ENCODE data around the gene PITPNM2.

Gene PITPNM2

DNA sequence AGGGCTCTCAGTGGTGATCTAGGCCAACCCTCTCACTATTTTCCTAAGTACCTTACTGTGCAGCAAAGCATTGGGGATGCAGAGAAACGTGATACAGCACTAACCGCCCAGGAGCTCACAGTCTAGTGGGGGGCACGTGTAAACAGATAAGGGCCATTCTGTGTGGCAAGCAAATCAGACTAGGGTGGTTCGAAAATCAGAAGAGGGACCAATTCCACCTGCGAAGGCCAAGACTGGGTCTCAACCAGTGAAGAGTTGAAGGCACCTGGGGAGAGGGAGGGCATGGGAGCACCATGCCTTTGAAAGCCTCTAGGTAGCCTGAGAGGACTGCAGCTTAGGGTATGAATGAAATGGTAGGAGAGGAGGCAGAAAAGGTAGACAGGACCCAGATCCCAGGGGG lies 2.2 kb downstream of the PITPNM2 start:
- DNase-seq (ENCODE audit: low read depth), result no peak
- TF ChIP-seq, protein P1, sequence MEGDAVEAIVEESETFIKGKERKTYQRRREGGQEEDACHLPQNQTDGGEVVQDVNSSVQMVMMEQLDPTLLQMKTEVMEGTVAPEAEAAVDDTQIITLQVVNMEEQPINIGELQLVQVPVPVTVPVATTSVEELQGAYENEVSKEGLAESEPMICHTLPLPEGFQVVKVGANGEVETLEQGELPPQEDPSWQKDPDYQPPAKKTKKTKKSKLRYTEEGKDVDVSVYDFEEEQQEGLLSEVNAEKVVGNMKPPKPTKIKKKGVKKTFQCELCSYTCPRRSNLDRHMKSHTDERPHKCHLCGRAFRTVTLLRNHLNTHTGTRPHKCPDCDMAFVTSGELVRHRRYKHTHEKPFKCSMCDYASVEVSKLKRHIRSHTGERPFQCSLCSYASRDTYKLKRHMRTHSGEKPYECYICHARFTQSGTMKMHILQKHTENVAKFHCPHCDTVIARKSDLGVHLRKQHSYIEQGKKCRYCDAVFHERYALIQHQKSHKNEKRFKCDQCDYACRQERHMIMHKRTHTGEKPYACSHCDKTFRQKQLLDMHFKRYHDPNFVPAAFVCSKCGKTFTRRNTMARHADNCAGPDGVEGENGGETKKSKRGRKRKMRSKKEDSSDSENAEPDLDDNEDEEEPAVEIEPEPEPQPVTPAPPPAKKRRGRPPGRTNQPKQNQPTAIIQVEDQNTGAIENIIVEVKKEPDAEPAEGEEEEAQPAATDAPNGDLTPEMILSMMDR (conservative IDR thresholded peaks at IDR 0.05; ENCODE audit: control insufficient read depth, insufficient read depth, low read depth, low read length), result no peak
- no peak overlapping the region for H3K4me3 ChIP-seq (ENCODE audit: control insufficient read depth, low read depth, low read length)

DNA sequence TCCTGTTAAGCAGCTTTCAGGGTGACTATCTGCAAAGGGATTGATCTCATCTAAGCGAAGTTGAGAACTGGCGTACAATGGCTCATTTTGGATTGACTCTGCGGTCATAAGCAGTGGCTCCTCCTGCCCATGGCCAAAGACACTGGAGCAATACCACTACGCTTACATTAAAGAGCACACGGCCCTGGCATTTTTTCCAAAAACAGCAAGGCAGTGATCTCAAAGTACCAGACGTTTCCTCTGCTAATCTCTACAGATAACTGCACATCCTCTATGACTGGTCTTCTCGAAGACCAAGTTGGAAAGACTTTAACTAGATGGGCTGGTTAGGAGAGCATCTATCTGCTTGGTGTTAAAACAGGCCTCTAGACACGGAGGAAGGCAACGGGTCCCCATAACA lies 2.7 kb downstream of the PITPNM2 start:
- TF ChIP-seq, protein P1 (conservative IDR thresholded peaks at IDR 0.05; ENCODE audit: control insufficient read depth, insufficient read depth, low read depth, low read length), result no peak
- DNase-seq (ENCODE audit: low read depth), result no peak
- H3K4me3 ChIP-seq (ENCODE audit: control insufficient read depth, low read depth, low read length), result no peak overlapping the region

DNA sequence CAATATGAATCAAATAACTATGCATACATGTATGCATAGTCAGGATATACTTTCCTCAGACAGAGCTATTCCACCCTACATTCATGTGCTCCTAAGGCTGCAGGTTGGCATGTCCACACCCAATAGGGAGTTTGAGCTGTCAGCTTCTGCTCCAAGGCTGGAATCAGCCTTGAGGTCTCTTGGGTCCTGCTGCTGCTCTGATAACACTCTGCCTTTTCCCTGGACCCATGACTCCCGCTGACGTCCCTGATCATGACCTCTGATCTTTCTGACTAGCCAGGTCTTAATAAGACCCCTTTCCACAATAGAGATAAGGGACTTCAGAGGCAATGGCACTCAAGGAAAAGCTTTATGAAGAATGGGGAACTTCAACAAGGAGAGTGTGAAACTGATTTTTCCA lies 5.7 kb downstream of the PITPNM2 start:
- H3K4me3 ChIP-seq (ENCODE audit: control insufficient read depth, low read depth, low read length), result no peak overlapping the region
- no peak for DNase-seq (ENCODE audit: low read depth)
- TF ChIP-seq, protein P1 (conservative IDR thresholded peaks at IDR 0.05; ENCODE audit: control insufficient read depth, insufficient read depth, low read depth, low read length), result no peak

DNA sequence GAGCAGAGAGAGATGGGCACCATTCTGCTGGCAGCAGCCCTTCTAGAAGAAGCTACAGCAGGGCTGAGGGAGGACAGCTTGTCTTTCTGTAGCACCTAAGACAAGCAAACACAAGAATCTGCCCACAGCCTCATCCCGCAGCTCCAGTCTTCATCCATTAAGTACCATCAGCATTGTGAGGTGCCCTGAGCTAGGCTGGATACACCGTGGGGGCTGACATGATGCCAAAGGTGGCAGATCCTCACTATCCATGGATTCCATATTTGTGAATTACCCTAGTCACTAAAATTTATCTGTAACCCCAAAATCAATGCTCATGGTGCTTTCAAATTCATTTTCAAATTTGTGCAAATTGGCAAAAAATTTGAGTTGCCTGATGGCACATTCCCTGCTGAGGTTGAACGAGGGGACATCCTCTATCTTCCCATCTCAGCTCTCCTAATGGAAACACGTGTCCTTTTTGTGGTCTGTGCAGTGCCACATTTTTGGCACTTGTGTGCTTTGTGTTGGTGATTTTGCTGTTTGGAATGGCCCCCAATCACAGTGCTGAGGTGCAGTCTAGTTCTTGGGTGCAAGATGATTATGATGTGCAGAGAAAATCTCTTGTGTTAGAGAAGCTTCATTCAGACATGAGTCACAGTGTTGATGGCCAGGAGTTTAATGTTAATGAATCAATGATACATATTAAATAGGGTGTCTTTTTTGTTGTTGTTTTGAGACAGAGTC lies 7.0 kb downstream of the PITPNM2 start:
- no peak overlapping the region for H3K4me3 ChIP-seq (ENCODE audit: control insufficient read depth, low read depth, low read length)
- DNase-seq (ENCODE audit: low read depth), result no peak
- TF ChIP-seq, protein P1 (conservative IDR thresholded peaks at IDR 0.05; ENCODE audit: control insufficient read depth, insufficient read depth, low read depth, low read length), result no peak

DNA sequence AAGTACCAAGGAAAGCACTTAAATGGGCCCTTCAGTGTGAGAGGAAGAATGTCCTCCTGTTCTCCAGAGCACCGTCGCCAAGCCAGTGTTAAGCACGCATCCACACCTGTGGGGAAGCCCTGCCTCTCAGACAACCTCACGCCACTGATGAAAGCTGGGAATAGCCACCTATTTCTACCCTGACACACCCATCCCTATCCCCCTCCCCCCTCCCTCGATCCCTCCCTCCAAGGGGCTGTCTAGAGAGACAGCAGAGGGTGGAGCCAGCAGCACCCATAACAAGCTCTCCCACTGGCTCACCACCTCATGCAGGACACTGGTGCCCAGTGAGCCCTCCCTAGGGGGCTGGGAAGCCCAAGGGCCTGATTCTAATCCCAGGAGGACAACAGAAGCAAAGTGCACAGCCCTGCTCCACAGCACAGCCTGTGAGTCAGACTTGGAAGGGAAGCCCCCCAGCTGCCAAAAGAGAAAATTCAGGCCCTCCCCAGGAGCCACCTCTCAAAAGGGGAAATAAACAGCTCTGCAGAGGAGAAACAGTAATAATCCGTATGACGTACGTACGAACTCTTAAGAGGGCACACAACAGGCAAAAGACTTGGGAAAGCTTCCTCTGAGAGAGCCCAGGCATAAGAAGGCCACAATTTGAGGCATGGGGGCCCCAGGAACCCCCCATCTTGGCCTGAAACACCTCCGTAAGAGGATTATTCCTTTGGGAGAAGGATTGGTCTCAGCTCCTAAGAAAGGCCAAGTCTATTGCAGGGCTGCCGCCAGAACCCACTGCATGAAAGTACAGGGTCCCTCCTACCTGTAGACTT lies 7.8 kb downstream of the PITPNM2 start:
- H3K4me3 ChIP-seq (ENCODE audit: control insufficient read depth, low read depth, low read length), result no peak overlapping the region
- TF ChIP-seq, protein P1 (conservative IDR thresholded peaks at IDR 0.05; ENCODE audit: control insufficient read depth, insufficient read depth, low read depth, low read length), result no peak
- DNase-seq (ENCODE audit: low read depth), result no peak

DNA sequence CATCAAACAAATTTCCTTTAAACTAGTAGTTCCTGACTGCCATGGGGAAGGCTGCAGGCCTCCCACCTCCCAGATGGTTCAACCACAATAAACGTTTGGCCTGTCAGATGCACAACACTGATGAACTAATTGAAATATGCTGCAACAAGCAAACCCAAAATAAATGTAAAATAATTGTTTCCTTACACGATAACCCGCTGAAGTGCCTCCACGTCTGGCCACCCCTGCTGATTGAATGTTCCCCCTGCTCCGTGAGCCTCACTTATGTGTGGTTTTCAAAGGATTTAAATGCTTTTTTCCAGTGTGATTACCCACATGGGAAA lies 8.4 kb downstream of the PITPNM2 start:
- H3K4me3 ChIP-seq (ENCODE audit: control insufficient read depth, low read depth, low read length), result no peak overlapping the region
- no peak for DNase-seq (ENCODE audit: low read depth)
- TF ChIP-seq, protein P1 (conservative IDR thresholded peaks at IDR 0.05; ENCODE audit: control insufficient read depth, insufficient read depth, low read depth, low read length), result no peak
